GM18870 (cell line): ENCODE measurements around the gene RANGRF.

Experiments used
- ATAC-seq: cut with Tn5 transposase; IDR thresholded peaks from one replicate; pipeline ENCODE4 v1.9.1; 2021; ENCODE audit warnings: moderate library complexity; ENCODE audit not compliant: unreplicated experiment

The RANGRF gene

DNA sequence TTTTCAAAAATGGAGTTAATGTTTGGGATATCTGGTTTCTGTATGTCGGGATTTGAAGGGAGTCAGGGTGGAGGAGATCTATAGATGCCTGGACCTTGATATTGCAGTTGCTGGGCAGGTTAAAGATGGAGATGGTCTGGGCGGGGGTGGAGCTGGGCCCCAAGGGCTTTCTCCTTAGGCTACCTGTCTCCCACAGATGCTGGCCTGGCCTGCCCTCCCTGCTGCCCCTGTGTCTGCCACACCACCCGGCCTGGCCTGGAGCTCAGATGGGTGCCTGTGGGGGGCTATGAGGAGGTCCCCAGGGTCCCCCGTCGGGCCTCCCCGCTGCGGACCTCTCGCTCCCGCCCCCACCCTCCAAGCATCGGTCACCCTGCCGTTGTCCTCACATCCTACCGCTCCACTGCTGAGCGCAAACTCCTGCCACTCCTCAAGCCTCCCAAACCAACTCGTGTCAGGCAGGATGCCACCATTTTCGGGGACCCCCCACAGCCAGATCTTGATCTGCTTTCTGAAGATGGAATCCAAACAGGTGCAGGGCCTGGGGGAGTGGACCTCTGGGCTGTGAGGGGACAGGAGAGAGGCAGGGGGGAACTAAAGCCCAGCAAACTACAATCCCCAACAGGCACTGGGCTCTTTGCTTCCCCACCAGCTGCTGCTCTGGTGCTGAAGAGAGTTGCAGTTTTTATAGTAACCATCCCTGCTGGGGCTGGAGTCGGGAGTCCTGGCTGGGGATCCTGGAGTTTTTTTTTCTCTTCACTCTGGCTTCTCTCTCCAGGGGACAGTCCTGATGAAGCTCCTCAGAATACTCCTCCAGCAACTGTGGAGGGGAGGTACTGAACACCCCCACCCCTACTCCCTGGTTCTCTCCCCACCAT lies 24.5 kb downstream of the RANGRF start:
- no peak for ATAC-seq

DNA sequence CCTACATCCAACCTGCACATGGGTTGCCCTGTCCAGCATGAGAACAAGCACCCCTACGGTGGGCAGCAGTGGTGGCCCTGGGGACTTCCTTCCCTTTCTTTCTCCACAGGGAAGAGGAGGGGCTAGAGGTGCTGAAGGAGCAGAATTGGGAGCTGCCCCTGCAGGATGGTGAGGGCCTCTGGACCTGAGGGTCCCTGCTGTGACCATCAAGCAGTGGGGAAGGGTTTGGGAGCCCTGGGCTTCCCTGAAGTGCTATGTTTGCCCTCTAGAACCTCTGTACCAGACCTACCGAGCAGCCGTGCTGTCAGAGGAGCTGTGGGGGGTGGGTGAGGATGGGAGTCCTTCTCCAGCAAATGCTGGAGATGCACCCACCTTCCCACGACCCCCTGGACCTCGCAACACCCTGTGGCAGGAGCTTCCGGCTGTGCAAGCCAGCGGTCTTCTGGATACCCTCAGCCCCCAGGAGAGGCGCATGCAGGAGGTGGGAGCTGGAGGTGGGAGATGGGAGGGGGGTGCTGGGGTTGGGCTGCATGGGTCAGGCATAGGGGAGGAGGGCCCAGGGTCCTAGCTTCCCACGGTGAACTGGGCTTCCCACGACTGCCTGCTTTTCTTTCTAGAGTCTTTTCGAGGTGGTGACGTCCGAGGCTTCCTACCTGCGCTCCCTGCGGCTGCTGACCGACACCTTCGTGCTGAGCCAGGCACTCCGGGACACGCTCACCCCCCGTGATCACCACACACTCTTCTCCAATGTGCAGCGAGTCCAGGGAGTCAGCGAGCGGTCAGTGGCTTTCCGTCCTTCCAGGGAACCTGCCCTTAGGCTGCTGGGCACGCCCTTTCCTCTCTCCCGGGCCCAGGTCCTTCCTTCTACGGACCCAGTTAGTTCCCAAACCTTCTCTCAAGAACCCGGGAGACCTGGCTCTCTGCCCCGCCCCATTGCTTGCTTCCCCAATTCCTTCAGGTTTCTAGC lies 26.6 kb downstream of the RANGRF start:
- no peak for ATAC-seq

DNA sequence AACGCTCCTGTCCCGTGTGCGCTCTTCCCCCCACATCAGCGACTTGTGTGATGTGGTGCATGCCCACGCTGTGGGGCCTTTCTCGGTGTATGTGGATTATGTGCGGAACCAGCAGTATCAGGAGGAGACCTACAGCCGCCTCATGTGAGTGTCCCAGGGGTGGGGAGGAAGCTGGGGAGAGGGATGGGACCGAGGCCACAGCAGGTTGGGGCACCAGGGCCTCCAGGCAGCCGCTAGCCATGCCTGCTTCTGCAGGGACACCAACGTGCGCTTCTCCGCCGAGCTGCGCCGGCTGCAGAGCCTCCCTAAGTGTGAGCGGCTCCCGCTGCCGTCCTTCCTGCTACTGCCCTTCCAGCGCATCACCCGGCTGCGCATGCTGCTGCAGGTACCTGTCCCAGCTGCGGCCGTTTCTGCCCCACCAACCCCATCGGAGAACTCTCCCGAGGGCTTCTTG lies 27.3 kb downstream of the RANGRF start:
- no peak for ATAC-seq

- no peak for ATAC-seq
Measured at GRCh38 chr17:8318010-8318935, 29.8 kb downstream of the RANGRF start.

GRCh38 chr17:8320262-8320661 lies 31.8 kb downstream of the RANGRF start:
- no peak for ATAC-seq

- ATAC-seq: no peak
Measured at GRCh38 chr17:8320990-8321389, 32.5 kb downstream of the RANGRF start.

GRCh38 chr17:8322061-8322460 lies 33.6 kb downstream of the RANGRF start:
- ATAC-seq: no peak

DNA sequence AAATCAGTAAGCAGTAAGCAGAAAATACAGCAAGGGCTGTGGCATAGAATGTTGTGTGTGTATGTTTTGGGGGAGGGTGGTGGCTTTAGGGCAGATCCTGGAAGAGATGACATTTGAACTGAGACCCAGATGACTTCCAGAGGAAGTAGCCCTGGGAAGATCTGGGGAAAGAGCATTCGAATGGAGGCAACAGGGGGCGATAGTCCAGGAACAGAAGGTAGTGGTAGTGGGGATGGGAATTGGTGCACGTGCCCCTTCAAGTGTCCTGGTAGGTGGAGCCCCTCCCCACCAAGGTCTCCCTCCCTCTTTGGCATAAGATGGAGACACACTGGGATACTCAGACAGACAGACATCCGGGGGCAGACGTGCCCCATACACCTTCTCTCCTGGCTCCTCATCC lies 35.7 kb downstream of the RANGRF start:
- ATAC-seq: no peak

GRCh38 chr17:8324923-8325322 lies 36.5 kb downstream of the RANGRF start:
- no peak for ATAC-seq

- ATAC-seq: no peak
Measured at GRCh38 chr17:8326511-8327302, 38.2 kb downstream of the RANGRF start.

DNA sequence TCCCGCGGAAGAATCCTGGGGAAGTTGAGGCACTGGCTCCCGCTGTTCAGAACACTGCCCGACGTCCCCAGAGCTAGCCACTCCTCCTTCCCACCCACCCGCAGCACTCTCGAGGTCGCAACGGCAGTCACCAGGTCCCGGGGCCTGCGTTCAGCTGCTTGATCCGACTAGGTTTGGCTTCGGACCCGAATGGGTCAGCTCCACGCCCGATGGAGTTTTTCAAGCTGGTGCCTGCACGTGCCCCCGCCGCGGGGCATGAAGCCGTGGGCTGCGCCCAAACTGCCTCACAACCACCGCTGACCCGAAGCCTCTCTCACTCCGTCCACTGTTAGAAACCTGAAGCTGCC lies 38.8 kb downstream of the RANGRF start:
- ATAC-seq: no peak

GRCh38 chr17:8332128-8332527 lies 43.7 kb downstream of the RANGRF start:
- no peak for ATAC-seq

DNA sequence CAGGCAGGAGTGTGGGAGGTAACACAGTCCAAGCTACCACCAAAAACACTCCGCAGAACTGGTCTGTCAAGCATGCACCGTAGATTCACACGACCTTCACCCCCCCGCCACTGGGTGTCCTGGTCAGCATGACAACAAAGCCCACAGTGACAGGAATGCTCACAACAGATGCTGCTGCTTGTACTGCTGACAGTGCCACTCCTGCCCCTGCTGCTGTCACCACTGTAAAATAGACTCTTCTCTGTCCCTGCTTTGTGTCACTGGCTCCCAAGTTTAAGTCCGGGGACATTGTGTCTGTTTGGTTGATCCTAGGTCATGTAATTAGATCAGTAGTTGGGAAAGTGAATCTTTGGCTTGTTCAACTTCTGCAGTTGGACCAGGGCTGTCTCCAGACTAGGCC lies 44.2 kb downstream of the RANGRF start:
- no peak for ATAC-seq

GRCh38 chr17:8333281-8333680 lies 44.8 kb downstream of the RANGRF start:
- ATAC-seq: no peak

GRCh38 chr17:8337802-8338752 lies 49.6 kb downstream of the RANGRF start:
- ATAC-seq: no peak

DNA sequence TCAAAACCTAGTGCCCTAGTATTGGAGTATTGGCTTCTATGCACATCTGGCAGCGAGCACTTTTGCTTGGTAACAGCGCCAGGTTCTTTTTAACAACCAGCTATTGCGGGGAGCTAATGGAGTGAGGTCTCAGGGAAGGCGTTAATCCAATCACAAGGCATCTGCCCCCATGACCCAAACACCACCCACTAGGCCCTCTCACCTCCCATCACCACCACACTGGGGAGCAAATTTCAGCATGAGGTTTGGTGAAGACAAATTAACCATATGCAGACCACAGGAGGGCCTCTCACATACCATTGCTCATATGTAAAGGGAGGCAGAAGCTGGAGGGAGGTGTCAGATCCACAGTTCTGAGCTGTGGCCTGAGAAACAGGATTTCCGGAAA lies 50.3 kb downstream of the RANGRF start:
- no peak for ATAC-seq

- ATAC-seq: no peak
Measured at GRCh38 chr17:8339540-8339939, 51.1 kb downstream of the RANGRF start, which contains the start of gene ODF4. Gene ODF4, plus strand, starts transcription at chr17:8339840. Its CDS starts 212 bp downstream, at chr17:8340052.
